ENCODE data around the gene EPB41L3. TPM values are rescaled to one million over a fixed set of nuclear protein-coding genes. Genes with fewer than 3 reads are reported as not detected.

Gene EPB41L3
- total RNA-seq, 1 donor from 2014 or later, result 43.0 TPM

DNA sequence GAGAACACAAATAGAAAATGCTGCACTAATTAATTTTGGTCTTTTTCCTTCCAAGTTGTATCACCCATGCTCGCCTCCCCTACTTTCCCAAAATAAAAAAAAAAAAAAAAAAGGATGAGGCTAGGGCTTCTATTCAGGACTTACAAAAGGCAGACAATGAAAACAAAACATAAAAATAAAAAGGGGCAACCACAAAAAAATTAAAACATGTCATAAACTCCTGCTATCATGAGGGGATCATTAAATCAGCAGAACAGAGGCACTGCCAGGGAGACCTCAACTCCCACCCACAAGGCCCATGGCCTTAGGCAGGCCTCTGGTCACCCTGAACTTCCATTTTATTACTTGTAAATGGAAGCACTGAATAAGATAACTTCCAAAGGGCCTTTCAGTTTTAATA is 23.3 kb downstream of the EPB41L3 start:
- Histone ChIP-seq H3K36me3 (ENCODE audit: control insufficient read depth, insufficient read depth, low read length) (no peaks in the 10 kb centered on the region), H3K27me3 (ENCODE audit: control insufficient read depth, insufficient read depth, low read length) (no peaks in the 10 kb centered on the region), H3K4me3 (ENCODE audit: low read depth, low read length) (no peak overlapping the region)
- DNase-seq (ENCODE audit: low read depth), result no peak
- TF ChIP-seq, protein P1, sequence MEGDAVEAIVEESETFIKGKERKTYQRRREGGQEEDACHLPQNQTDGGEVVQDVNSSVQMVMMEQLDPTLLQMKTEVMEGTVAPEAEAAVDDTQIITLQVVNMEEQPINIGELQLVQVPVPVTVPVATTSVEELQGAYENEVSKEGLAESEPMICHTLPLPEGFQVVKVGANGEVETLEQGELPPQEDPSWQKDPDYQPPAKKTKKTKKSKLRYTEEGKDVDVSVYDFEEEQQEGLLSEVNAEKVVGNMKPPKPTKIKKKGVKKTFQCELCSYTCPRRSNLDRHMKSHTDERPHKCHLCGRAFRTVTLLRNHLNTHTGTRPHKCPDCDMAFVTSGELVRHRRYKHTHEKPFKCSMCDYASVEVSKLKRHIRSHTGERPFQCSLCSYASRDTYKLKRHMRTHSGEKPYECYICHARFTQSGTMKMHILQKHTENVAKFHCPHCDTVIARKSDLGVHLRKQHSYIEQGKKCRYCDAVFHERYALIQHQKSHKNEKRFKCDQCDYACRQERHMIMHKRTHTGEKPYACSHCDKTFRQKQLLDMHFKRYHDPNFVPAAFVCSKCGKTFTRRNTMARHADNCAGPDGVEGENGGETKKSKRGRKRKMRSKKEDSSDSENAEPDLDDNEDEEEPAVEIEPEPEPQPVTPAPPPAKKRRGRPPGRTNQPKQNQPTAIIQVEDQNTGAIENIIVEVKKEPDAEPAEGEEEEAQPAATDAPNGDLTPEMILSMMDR (IDR thresholded peaks at IDR 0.05; ENCODE audit: insufficient read depth, low read length, poor library complexity, severe bottlenecking), result no peak

DNA sequence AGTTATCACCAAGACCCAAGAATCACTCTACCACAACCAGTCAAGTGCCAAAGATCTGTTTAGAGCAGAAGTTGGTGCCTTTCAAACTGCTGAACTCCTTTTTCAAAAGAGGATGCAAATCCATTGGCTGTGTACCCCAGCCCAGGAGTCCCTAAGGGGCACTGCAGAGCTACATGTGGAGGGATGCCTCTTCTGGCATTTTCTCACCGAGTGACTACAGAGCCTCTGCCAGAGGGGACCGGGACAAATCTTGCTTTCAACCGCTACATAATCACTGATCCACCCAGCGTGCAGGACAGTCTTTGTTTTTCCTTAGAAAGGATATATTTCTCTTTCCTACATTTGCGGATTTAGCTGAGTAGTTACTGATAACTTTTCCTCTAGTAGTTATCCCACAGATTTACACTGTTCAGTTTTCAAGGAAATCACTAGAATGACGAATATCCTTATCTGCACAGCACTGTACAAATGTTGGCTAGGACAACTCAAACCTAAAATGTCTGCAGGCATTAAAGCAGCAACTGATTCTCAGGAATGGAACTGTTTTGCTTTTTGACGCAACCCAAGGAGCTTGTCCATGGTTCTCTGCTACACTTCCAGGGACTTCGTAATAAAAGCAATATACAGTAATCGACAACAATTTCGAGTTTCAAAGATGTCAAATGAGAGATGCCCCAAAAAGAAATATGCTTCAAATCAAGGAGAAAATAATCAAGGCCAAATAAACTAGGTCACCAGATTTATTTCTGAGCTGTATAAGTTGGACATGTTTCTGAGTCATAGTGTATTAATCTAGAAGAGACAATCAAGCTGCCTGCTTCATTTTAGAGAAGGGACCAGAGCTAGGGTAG is 24.1 kb downstream of the EPB41L3 start:
- no peak for DNase-seq (ENCODE audit: low read depth)
- Histone ChIP-seq H3K4me3 (ENCODE audit: low read depth, low read length) (no peak overlapping the region), H3K27me3 (ENCODE audit: control insufficient read depth, insufficient read depth, low read length) (no peaks in the 10 kb centered on the region), H3K36me3 (ENCODE audit: control insufficient read depth, insufficient read depth, low read length) (no peaks in the 10 kb centered on the region)
- TF ChIP-seq, protein P1 (IDR thresholded peaks at IDR 0.05; ENCODE audit: insufficient read depth, low read length, poor library complexity, severe bottlenecking), result no peak

DNA sequence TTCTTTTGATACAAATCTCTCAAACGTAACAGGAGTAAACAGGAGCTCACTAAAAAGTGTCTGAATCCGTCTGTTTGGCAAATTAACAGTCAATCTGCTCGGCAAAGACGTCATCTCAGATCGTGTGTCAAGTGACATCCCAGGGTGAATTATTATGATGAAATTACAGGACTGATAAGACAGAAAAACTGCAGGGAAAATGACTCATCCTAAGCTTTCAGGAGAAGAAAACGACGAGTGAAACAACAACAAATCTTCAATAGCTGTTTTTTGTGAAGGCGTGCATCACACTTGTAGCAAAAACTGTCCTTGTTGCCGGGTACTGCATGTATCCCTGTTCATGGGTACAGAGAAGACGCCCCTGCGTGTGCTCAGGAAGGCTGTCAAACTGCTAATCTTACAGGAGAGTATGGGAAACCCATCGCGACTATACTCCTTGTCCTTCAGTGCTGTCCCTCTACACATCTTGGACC is 24.9 kb downstream of the EPB41L3 start:
- DNase-seq (ENCODE audit: low read depth), result no peak
- H3K4me3 ChIP-seq (ENCODE audit: low read depth, low read length), result no peak overlapping the region
- TF ChIP-seq, protein P1 (IDR thresholded peaks at IDR 0.05; ENCODE audit: insufficient read depth, low read length, poor library complexity, severe bottlenecking), result no peak

DNA sequence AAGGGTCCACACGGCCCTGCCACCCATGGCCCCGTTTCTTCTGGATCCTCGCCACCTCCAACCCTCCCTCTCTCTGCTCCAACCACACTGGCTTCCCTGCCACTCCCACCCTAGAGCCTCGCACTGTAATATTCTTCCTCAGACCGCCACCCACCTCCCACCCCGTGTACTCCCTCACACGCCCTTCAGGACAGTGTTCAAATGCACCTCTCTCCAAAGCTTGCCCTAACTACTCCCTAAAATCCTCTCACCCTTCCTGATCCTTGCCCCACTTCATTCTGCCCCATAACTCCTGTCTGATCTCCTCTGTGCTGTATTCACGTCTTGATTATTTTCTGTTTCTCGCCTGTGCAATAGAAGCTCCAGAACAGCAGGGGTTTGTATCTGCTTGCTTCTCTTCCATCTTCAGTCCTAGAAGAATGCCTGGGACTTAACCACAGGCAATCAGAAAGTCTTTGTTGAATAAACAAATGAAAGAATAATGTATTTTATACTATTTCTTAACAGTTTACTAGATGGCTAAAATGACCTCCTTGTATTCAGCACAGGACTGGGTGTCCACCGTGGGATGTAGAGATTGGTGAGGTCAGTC is 25.5 kb downstream of the EPB41L3 start:
- H3K36me3 ChIP-seq (ENCODE audit: control insufficient read depth, insufficient read depth, low read length), result no peaks in the 10 kb centered on the region
- H3K4me3 ChIP-seq (ENCODE audit: low read depth, low read length), result no peak overlapping the region
- no peaks in the 10 kb centered on the region for H3K27me3 ChIP-seq (ENCODE audit: control insufficient read depth, insufficient read depth, low read length)
- TF ChIP-seq, protein P1 (IDR thresholded peaks at IDR 0.05; ENCODE audit: insufficient read depth, low read length, poor library complexity, severe bottlenecking), result no peak
- no peak for DNase-seq (ENCODE audit: low read depth)

More for the DNA sequence above, 24.9 kb downstream of the EPB41L3 start:
- Histone ChIP-seq H3K27me3 (ENCODE audit: control insufficient read depth, insufficient read depth, low read length) (no peaks in the 10 kb centered on the region), H3K36me3 (ENCODE audit: control insufficient read depth, insufficient read depth, low read length) (no peaks in the 10 kb centered on the region)

DNA sequence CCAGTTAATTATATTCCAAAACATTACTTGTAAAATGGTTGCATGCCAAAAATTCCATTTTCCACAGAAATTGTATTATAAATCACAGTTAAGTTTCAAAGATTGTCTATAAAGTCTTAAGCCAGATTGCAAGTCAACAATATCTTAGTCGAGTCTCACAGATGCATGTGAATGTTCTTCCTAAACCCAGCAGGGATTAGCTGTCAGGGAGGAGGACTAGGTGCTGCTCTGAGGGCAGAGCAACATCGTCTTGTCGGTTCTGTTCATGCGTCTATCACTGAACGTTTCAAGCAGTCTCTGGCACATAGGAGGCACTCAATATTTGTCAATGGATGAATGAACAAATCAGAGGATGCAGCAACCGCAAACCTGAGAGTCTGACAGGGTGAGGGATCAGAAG is 27.0 kb downstream of the EPB41L3 start:
- no peak for DNase-seq (ENCODE audit: low read depth)
- no peaks in the 10 kb centered on the region for H3K27me3 ChIP-seq (ENCODE audit: control insufficient read depth, insufficient read depth, low read length)
- H3K4me3 ChIP-seq (ENCODE audit: low read depth, low read length), result no peak overlapping the region
- H3K36me3 ChIP-seq (ENCODE audit: control insufficient read depth, insufficient read depth, low read length), result no peaks in the 10 kb centered on the region
- TF ChIP-seq, protein P1 (IDR thresholded peaks at IDR 0.05; ENCODE audit: insufficient read depth, low read length, poor library complexity, severe bottlenecking), result no peak
